GM13977 (cell line): ENCODE results near the gene PPIL1.

Experiments
- DNase-seq: peaks from one replicate; pipeline ENCODE4 v3.0.0; 2012; ENCODE audit warnings: low spot score
- CTCF ChIP-seq: IDR thresholded peaks from 2 replicates; pipeline ENCODE4 v1.5.1; 2012; ENCODE audit warnings: mild to moderate bottlenecking, control low read depth; ENCODE audit not compliant: insufficient read depth; ENCODE audit errors: extremely low read depth, missing control alignments
- in situ Hi-C: fragments of 300-500 bp; cut with MboI; formaldehyde crosslinking; loops from one replicate; pipeline ENCODE4 v1.12.0; 2022; ENCODE audit warnings: low sequenced_read_pairs, low pct_unique_long_range_greater_than_20kb, mixed read lengths, inconsistent platforms; ENCODE audit not compliant: unreplicated experiment

The PPIL1 gene

DNA sequence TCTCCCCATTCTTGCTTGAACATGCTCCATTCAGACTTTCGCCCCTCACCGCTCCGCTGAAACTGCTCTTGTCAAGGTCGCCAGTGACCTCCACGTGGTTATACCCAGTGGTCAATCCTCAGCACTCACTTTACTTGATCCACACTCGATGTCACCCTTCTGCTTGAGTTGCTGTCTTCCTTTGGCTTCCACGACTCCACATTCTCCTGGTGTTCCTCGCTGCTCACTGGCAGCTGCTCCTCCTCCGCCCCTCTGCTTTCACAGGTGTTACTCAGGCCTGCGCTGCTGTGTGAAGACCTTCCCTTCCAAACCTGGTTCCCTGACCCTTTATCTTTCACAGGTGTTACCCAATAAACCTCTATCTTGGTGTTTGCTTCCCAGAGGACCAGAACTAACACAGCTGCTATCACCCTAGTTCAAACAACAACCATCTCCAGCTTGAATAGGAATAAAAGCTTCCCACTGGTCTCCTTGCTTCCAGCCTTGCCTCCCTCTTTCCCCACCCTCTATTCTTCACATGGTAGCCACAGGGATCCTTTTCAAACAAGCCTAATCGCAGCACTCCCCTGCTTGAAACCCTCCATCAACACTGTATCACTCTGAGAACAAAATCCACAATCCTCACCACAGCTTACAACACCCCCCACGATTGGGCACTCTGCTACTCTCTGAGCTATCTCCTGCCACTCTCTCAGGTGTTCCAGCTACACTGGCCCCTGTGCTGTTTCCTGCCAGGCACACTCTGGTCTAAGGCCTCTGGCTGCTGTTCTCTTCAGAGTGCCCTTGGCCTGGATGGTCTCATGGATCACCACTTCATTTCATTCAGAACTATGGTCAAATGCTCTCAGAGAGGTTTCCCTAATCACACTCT, 10.7 kb downstream of the PPIL1 start:
- TF ChIP-seq CTCF = no peak
- in situ Hi-C loops = no loop called here
- no peak for DNase-seq

DNA sequence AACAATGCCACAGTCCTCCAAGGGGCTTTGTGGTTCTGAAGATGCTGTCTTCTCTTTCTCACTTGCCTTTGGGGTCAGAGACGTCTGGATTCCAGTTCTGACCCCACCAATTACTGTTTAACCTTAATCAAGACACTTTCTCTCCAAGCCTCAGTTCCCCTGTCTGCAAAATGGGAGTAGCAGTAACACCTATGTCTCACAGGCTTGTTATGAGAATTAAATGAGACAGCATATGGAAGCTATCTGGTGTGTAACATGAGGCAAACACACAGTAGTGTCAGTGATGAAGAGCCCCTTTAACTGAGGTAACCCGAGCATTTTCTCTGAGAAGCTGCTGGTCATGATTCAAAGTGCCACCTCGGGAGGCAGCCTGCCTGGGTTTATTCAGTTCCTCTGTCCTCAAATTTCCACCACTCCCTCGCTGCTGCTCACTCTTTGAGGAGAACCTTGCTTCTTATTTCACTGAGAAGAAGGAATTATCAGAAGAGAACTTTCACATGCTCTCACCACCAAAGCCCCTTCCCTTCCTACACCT, 11.7 kb downstream of the PPIL1 start:
- no peak for TF ChIP-seq CTCF
- in situ Hi-C loops = no loop called here
- DNase-seq = no peak

- no peak for DNase-seq
- TF ChIP-seq CTCF = no peak
- in situ Hi-C loops = no loop called here
These were observed 12.3 kb downstream of the PPIL1 start for GRCh38 chr6:36862164-36862847.

GRCh38 chr6:36860126-36860525, 14.5 kb downstream of the PPIL1 start:
- TF ChIP-seq CTCF = no peak
- in situ Hi-C loops = no loop called here
- no peak for DNase-seq

GRCh38 chr6:36858407-36858981, 16.1 kb downstream of the PPIL1 start:
- no peak for DNase-seq
- no peak for TF ChIP-seq CTCF
- in situ Hi-C loops = no loop called here

DNA sequence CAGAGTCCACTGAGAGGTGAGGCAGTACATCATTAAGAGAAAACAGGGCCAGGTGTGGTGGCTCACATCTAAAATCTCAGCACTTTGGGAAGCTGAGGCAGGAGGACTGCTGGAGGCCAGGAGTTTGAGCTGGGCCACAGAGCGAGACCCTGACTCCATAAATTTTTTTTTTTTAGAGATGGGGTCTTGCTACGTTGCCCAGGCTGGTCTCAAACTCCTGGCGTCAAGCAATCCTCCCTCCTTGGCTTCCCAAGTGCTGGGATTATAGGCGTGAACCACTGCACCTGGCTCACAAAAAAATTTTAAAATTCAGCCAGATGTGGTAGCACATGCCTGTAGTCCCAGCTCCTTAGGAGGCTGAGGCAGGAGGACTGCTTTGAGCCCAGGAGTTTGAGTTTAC, 17.3 kb downstream of the PPIL1 start:
- TF ChIP-seq CTCF = no peak

More for the DNA sequence above, 17.3 kb downstream of the PPIL1 start:
- in situ Hi-C loops = no loop called here
- DNase-seq = no peak
